Stimulated activated CD8-positive, alpha-beta memory T cell treated with anti-CD3 and anti-CD28 coated beads, Interleukin-15, amount 100 ng/mL, for 48 hours (primary cell): ENCODE results near the gene PIP5K1B.

Experiments
- DNase-seq, 2 donors: peaks; one replicate each; pipeline ENCODE4 v3.0.0-alpha.2; 2020; ENCODE audit warnings: low read depth in 2 of 2

Gene PIP5K1B

GRCh38 chr9:68707801-68708488, 2.9 kb downstream of the PIP5K1B start:
- DNase-seq: no peak

GRCh38 chr9:68708513-68708912, 3.5 kb downstream of the PIP5K1B start:
- DNase-seq: no peak

GRCh38 chr9:68709291-68710110, 4.5 kb downstream of the PIP5K1B start:
- no peak for DNase-seq

- DNase-seq: no peak
Observed at GRCh38 chr9:68710111-68710471, 5.1 kb downstream of the PIP5K1B start.

GRCh38 chr9:68711281-68711680, 6.2 kb downstream of the PIP5K1B start:
- DNase-seq: no peak

- DNase-seq: no peak
Observed at GRCh38 chr9:68711932-68712331, 6.9 kb downstream of the PIP5K1B start.

- no peak for DNase-seq
Observed at GRCh38 chr9:68714416-68715180, 9.6 kb downstream of the PIP5K1B start.

GRCh38 chr9:68715181-68715456, 10.1 kb downstream of the PIP5K1B start:
- no peak for DNase-seq

GRCh38 chr9:68717552-68718443, 12.8 kb downstream of the PIP5K1B start:
- DNase-seq: no peak

GRCh38 chr9:68719847-68720246, 14.8 kb downstream of the PIP5K1B start:
- DNase-seq: no peak

- no peak for DNase-seq
Observed at GRCh38 chr9:68720656-68721313, 15.7 kb downstream of the PIP5K1B start.

GRCh38 chr9:68721666-68722330, 16.8 kb downstream of the PIP5K1B start:
- no peak for DNase-seq

GRCh38 chr9:68725070-68725469, 20.0 kb downstream of the PIP5K1B start:
- DNase-seq: no peak

- no peak for DNase-seq
Observed at GRCh38 chr9:68726489-68726888, 21.4 kb downstream of the PIP5K1B start.

GRCh38 chr9:68727636-68728035, 22.6 kb downstream of the PIP5K1B start:
- no peak for DNase-seq

GRCh38 chr9:68728731-68729130, 23.7 kb downstream of the PIP5K1B start:
- DNase-seq: no peak

- no peak for DNase-seq
Observed at GRCh38 chr9:68730570-68731235, 25.7 kb downstream of the PIP5K1B start.

- DNase-seq: no peak
Observed at GRCh38 chr9:68731857-68732256, 26.8 kb downstream of the PIP5K1B start.

GRCh38 chr9:68732405-68733020, 27.5 kb downstream of the PIP5K1B start:
- DNase-seq: no peak

GRCh38 chr9:68733021-68733405, 28.0 kb downstream of the PIP5K1B start:
- no peak for DNase-seq
